ENCODE measurements around the gene RHOH.

DNA sequence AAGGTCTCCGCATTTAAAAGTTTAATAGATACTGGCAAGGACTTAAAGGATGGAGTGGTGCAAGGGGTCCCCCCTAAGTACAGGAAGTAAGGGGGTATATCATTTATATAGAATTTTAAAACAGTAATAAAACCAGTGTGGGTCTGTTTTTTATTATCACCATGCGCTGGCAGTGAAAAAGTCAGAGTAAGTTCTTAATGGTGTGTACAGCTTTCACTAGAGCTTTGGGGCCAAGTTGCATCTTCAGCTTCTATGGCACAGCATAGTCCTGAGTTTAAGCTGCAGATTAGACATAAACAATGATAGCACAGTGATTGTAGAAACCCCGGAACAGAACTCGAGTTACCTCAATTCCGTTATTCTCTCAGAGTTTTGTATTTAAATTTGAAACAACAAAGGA lies 27.6 kb downstream of the RHOH start:
- TF ChIP-seq, protein P1, sequence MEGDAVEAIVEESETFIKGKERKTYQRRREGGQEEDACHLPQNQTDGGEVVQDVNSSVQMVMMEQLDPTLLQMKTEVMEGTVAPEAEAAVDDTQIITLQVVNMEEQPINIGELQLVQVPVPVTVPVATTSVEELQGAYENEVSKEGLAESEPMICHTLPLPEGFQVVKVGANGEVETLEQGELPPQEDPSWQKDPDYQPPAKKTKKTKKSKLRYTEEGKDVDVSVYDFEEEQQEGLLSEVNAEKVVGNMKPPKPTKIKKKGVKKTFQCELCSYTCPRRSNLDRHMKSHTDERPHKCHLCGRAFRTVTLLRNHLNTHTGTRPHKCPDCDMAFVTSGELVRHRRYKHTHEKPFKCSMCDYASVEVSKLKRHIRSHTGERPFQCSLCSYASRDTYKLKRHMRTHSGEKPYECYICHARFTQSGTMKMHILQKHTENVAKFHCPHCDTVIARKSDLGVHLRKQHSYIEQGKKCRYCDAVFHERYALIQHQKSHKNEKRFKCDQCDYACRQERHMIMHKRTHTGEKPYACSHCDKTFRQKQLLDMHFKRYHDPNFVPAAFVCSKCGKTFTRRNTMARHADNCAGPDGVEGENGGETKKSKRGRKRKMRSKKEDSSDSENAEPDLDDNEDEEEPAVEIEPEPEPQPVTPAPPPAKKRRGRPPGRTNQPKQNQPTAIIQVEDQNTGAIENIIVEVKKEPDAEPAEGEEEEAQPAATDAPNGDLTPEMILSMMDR (conservative IDR thresholded peaks at IDR 0.05; ENCODE audit: low read depth, low read length): no peak
- TF ChIP-seq EZH2 (IDR thresholded peaks at IDR 0.05; ENCODE audit: borderline replicate concordance, low read depth, low read length, poor library complexity, severe bottlenecking): no peak

Data from A673 (cell line).